Measurements from ENCODE around the gene SLIT3. TPM values are rescaled to one million over a fixed set of nuclear protein-coding genes. Genes with fewer than 3 reads are reported as not detected.

Gene SLIT3
- total and polyA plus RNA-seq, 10 of the 15 experiments (the other 5 are each of a cell fraction or from before 2014, with no cell fraction given), result 0.05 TPM; not detected in 9

- no peak for TF ChIP-seq TBL1XR1 (IDR thresholded peaks at IDR 0.05; ENCODE audit: low read depth, low read length)
- TF ChIP-seq E2F4 (IDR thresholded peaks at IDR 0.05; ENCODE audit: low read depth, low read length), result no peak
- no peak for TF ChIP-seq BCLAF1 (IDR thresholded peaks at IDR 0.05)
- TF ChIP-seq CHD4 (IDR thresholded peaks at IDR 0.05), result no peak
- no peak for TF ChIP-seq BACH1 (IDR thresholded peaks at IDR 0.05; ENCODE audit: borderline replicate concordance)
- no peak for TF ChIP-seq NR2C1 (IDR thresholded peaks at IDR 0.05)
- TF ChIP-seq BCL3 (IDR thresholded peaks at IDR 0.05; ENCODE audit: borderline replicate concordance, insufficient read depth, low read depth, low read length, poor library complexity, severe bottlenecking), result no peak
Measured at GRCh38 chr5:168820874-168821273, 480.1 kb downstream of the SLIT3 start (continued).
